LNCAP (cell line): ENCODE measurements around the gene NPHP4.

Experiments
- CTCF ChIP-seq: fragments of 450-650 bp; IDR thresholded peaks from 2 replicates; pipeline ENCODE4 v1.5.1; 2017; ENCODE audit warnings: mild to moderate bottlenecking

Gene NPHP4

GRCh38 chr1:5891736-5892135 lies 100.5 kb downstream of the NPHP4 start:
- TF ChIP-seq CTCF: no peak

GRCh38 chr1:5891137-5891536 lies 101.1 kb downstream of the NPHP4 start:
- TF ChIP-seq CTCF: no peak

- no peak for TF ChIP-seq CTCF
Observed at GRCh38 chr1:5890346-5891106, 101.7 kb downstream of the NPHP4 start.

GRCh38 chr1:5889901-5890300 lies 102.3 kb downstream of the NPHP4 start:
- TF ChIP-seq CTCF: no peak

GRCh38 chr1:5889462-5889861 lies 102.8 kb downstream of the NPHP4 start:
- TF ChIP-seq CTCF: no peak

- no peak for TF ChIP-seq CTCF
Observed at GRCh38 chr1:5888606-5889211, 103.5 kb downstream of the NPHP4 start.

GRCh38 chr1:5887971-5888361 lies 104.3 kb downstream of the NPHP4 start:
- TF ChIP-seq CTCF: no peak
